Dedifferentiated amniotic fluid mesenchymal stem cell (primary cell): ENCODE measurements around the gene SGF29.
"Not testable (repeated sequence)": the region's sequence is repeated elsewhere in the genome, so short reads cannot be mapped to it uniquely, and the experiment has no call there.

Experiments used
- DNase-seq: peaks from one replicate; pipeline ENCODE4 v3.0.0-alpha.2; 2016; ENCODE audit errors: extremely low spot score

SGF29 gene

GRCh38 chr16:28553776-28554633, at the start of gene SGF29:
Gene SGF29 (plus strand): TSS chr16:28553920. CDS start chr16:28581070, 27,150 bp downstream.
- peak; percentile 90 for DNase-seq

- no peak for DNase-seq
Observed at GRCh38 chr16:28504707-28505404, 48.9 kb upstream of the SGF29 start.

- no peak for DNase-seq
Observed at GRCh38 chr16:28505489-28506137, 48.1 kb upstream of the SGF29 start.

- no peak for DNase-seq
Observed at GRCh38 chr16:28511031-28511430, 42.7 kb upstream of the SGF29 start.

GRCh38 chr16:28511801-28512789, 41.6 kb upstream of the SGF29 start:
- DNase-seq: no peak

GRCh38 chr16:28513484-28514181, 40.1 kb upstream of the SGF29 start:
- DNase-seq: no peak

GRCh38 chr16:28514246-28514645, 39.5 kb upstream of the SGF29 start:
- DNase-seq: no peak

GRCh38 chr16:28520672-28521071, 33.0 kb upstream of the SGF29 start:
- DNase-seq: no peak

GRCh38 chr16:28521436-28521835, 32.3 kb upstream of the SGF29 start:
- no peak for DNase-seq

- DNase-seq: no peak
Observed at GRCh38 chr16:28522792-28523191, 30.9 kb upstream of the SGF29 start.

- no peak for DNase-seq
Observed at GRCh38 chr16:28524681-28525171, 29.0 kb upstream of the SGF29 start.

GRCh38 chr16:28526201-28527099, 27.3 kb upstream of the SGF29 start:
- no peak for DNase-seq

- not testable (repeated sequence) for DNase-seq
Observed at GRCh38 chr16:28527100-28527785, 26.5 kb upstream of the SGF29 start.

- DNase-seq: no peak
Observed at GRCh38 chr16:28527985-28528384, 25.7 kb upstream of the SGF29 start.

GRCh38 chr16:28528463-28528867, 25.3 kb upstream of the SGF29 start:
- no peak for DNase-seq

- no peak for DNase-seq
Observed at GRCh38 chr16:28529124-28529523, 24.6 kb upstream of the SGF29 start.

- DNase-seq: no peak
Observed at GRCh38 chr16:28531777-28532744, 21.7 kb upstream of the SGF29 start.
